H1 (cell line): Measurements from ENCODE around the gene OR51G2. TPM values are rescaled to one million over a fixed set of nuclear protein-coding genes. Genes with fewer than 3 reads are reported as not detected.

Experiments used
- CTCF ChIA-PET: fragments of 300-600 bp; sonication (Branson Sonifier 250); formaldehyde crosslinking; loops from one replicate; lab custom pipeline; 2021; ENCODE audit not compliant: partially characterized antibody; lab: Charles Lee
- POLR2A ChIA-PET: fragments of 300-600 bp; sonication (Branson Sonifier 250); formaldehyde crosslinking; loops from one replicate; lab custom pipeline; 2021; ENCODE audit warnings: inconsistent platforms; ENCODE audit not compliant: partially characterized antibody; lab: Charles Lee
- DNase-seq, 2 experiments: peaks; one replicate each; pipeline versions ENCODE4 v3.0.0 to v3.0.0-alpha.2; 2010 to 2022; ENCODE audit warnings: low spot score in 2 of 2, low read depth in 1 of 2, mixed read lengths in 1 of 2
- FAIRE-seq: peaks from 2 replicates; lab custom pipeline; 2011; peaks lifted over from hg19 to GRCh38; lab: Jason Lieb, UNC
- H2AFZ ChIP-seq: 2 replicates; pipeline ENCODE4 v1.8.1; 2012; ENCODE audit warnings: low read length, inconsistent platforms
- H2AK5ac ChIP-seq: 2 replicates; pipeline ENCODE4 v1.6.1; 2013; ENCODE audit warnings: low read depth, low read length
- H2BK120ac ChIP-seq: replicated peaks from 2 replicates; pipeline ENCODE3; 2013; ENCODE audit warnings: low read depth, low read length, inconsistent platforms
- H2BK12ac ChIP-seq: 2 replicates; pipeline ENCODE4 v1.6.1; 2013; ENCODE audit warnings: low read depth, low read length
- H2BK15ac ChIP-seq: 2 replicates; pipeline ENCODE4 v1.6.1; 2013; ENCODE audit warnings: low read length
- H2BK20ac ChIP-seq: 2 replicates; pipeline ENCODE4 v1.6.1; 2013; ENCODE audit warnings: low read length
- H2BK5ac ChIP-seq: 2 replicates; pipeline ENCODE4 v1.6.1; 2013; ENCODE audit warnings: low read depth, low read length
- H3K14ac ChIP-seq: 2 replicates; pipeline ENCODE4 v1.6.1; 2013; ENCODE audit warnings: inconsistent platforms; ENCODE audit not compliant: insufficient read length
- H3K18ac ChIP-seq: 2 replicates; pipeline ENCODE4 v1.6.1; 2013; ENCODE audit warnings: low read length; ENCODE audit errors: extremely low read depth
- H3K23ac ChIP-seq: 2 replicates; pipeline ENCODE4 v1.6.1; 2013; ENCODE audit warnings: inconsistent platforms; ENCODE audit not compliant: insufficient read length
- H3K23me2 ChIP-seq: 2 replicates; pipeline ENCODE4 v1.6.1; 2013; ENCODE audit warnings: low read depth, low read length
- H3K27ac ChIP-seq: 2 replicates; pipeline ENCODE4 v1.6.1; 2011; ENCODE audit warnings: low read depth, low read length, inconsistent platforms
- H3K27me3 ChIP-seq, 4 experiments: replicated peaks in 1 of 4; 1 replicate in 1 of 4; 2 replicates in 3 of 4; pipeline versions ENCODE4 v1.6.1 to v1.8.1; 2011 to 2013; ENCODE audit warnings: low read length in 3 of 4, mild to moderate bottlenecking in 3 of 4, inconsistent platforms in 2 of 4, mixed read lengths in 2 of 4, moderate library complexity in 1 of 4; ENCODE audit not compliant: control insufficient read depth in 3 of 4, insufficient read depth in 3 of 4; ENCODE audit errors: extremely low read depth in 1 of 4
- H3K36me3 ChIP-seq, 4 experiments: 2 replicates each; pipeline versions ENCODE4 v1.6.1 to v1.8.1; 2011 to 2013; ENCODE audit warnings: mild to moderate bottlenecking in 4 of 4, low read length in 3 of 4, moderate library complexity in 2 of 4, control low read depth in 1 of 4, inconsistent platforms in 1 of 4; ENCODE audit not compliant: insufficient read depth in 4 of 4, control insufficient read depth in 2 of 4
- H3K4ac ChIP-seq: replicated peaks from 2 replicates; pipeline ENCODE3; 2013; ENCODE audit warnings: low read length, low read depth, mixed read lengths, inconsistent platforms; ENCODE audit not compliant: insufficient read length
- H3K4me1 ChIP-seq, 4 experiments: replicated peaks in 1 of 4; 1 replicate in 1 of 4; 2 replicates in 3 of 4; pipeline versions ENCODE4 v1.6.1 to v1.8.1; 2011 to 2013; ENCODE audit warnings: low read length in 3 of 4, inconsistent platforms in 2 of 4, mixed read lengths in 1 of 4; ENCODE audit not compliant: insufficient read depth in 4 of 4, control insufficient read depth in 3 of 4
- H3K4me2 ChIP-seq, 2 experiments: 2 replicates each; pipeline versions ENCODE4 v1.6.1 to v1.8.1; 2011 to 2013; ENCODE audit warnings: low read depth in 2 of 2, low read length in 2 of 2, control low read depth in 1 of 2, inconsistent platforms in 1 of 2, mild to moderate bottlenecking in 1 of 2; ENCODE audit not compliant: insufficient read depth in 1 of 2
- H3K4me3 ChIP-seq, 4 experiments: fragments of 200-600, 300-600 bp in 1 of 4; sonication (generic), shearing (Covaris generic), sonication (Bioruptor Twin) in 1 of 4; 2 replicates each; pipeline versions ENCODE4 v1.5.1 to v1.8.1; 2011 to 2016; ENCODE audit warnings: low read length in 4 of 4, low read depth in 3 of 4, control low read depth in 2 of 4, inconsistent platforms in 2 of 4, mild to moderate bottlenecking in 2 of 4, mixed read lengths in 1 of 4, moderate library complexity in 1 of 4; ENCODE audit not compliant: insufficient read depth in 2 of 4; ENCODE audit errors: extremely low read depth in 1 of 4
- H3K56ac ChIP-seq: replicated peaks from 2 replicates; pipeline ENCODE3; 2013; ENCODE audit warnings: low read depth, mild to moderate bottlenecking, mixed read lengths, low read length, inconsistent platforms; ENCODE audit not compliant: insufficient read length
- H3K79me1 ChIP-seq: 2 replicates; pipeline ENCODE4 v1.6.1; 2013; ENCODE audit warnings: low read depth, low read length, control low read depth
- H3K79me2 ChIP-seq, 2 experiments: 2 replicates each; pipeline versions ENCODE4 v1.6.1 to v1.8.1; 2012 to 2013; ENCODE audit warnings: low read length in 2 of 2, mild to moderate bottlenecking in 2 of 2, inconsistent platforms in 1 of 2; ENCODE audit not compliant: insufficient read depth in 2 of 2, control insufficient read depth in 1 of 2
- H3K9ac ChIP-seq, 4 experiments: replicated peaks in 1 of 4; 1 replicate in 1 of 4; 2 replicates in 3 of 4; pipeline versions ENCODE4 v1.6.1 to v1.8.1; 2011 to 2013; ENCODE audit warnings: low read depth in 3 of 4, low read length in 3 of 4, control low read depth in 2 of 4, mild to moderate bottlenecking in 2 of 4, moderate library complexity in 2 of 4, inconsistent platforms in 1 of 4; ENCODE audit errors: extremely low read depth in 1 of 4
- H3K9me3 ChIP-seq, 2 experiments: 2 replicates each; pipeline versions ENCODE4 v1.6.1 to v1.8.1; 2012 to 2013; ENCODE audit warnings: mild to moderate bottlenecking in 2 of 2, moderate library complexity in 2 of 2, control low read depth in 1 of 2, inconsistent platforms in 1 of 2, low read depth in 1 of 2, low read length in 1 of 2, mixed read lengths in 1 of 2; ENCODE audit not compliant: insufficient read depth in 2 of 2
- H4K20me1 ChIP-seq, 2 experiments: replicated peaks in 1 of 2; 2 replicates each; pipeline versions ENCODE3 to v1.8.1; 2011 to 2013; ENCODE audit warnings: inconsistent platforms in 2 of 2, low read length in 2 of 2, mild to moderate bottlenecking in 1 of 2; ENCODE audit not compliant: insufficient read depth in 2 of 2, control insufficient read depth in 1 of 2
- H4K5ac ChIP-seq: 2 replicates; pipeline ENCODE4 v1.6.1; 2013; ENCODE audit warnings: low read length, low read depth, mixed read lengths, inconsistent platforms; ENCODE audit not compliant: insufficient read length
- H4K8ac ChIP-seq: 2 replicates; pipeline ENCODE4 v1.8.0; 2013; ENCODE audit warnings: mild to moderate bottlenecking, moderate library complexity, low read length, inconsistent platforms; ENCODE audit not compliant: insufficient read depth; ENCODE audit errors: extremely low read depth
- H4K91ac ChIP-seq: replicated peaks from 2 replicates; pipeline ENCODE3; 2013; ENCODE audit warnings: low read length, mixed read lengths, inconsistent platforms; ENCODE audit not compliant: insufficient read length
- ASH2L ChIP-seq: fragments of 200-600, 300-600 bp; sonication (generic); IDR thresholded peaks from one replicate; pipeline ENCODE4 v1.7.1; 2017; ENCODE audit warnings: low read length
- EZH2 ChIP-seq: fragments of 200-600 bp; sonication (generic); IDR thresholded peaks from 2 replicates; pipeline ENCODE4 v1.7.1; 2012; ENCODE audit warnings: low read depth, mild to moderate bottlenecking, moderate library complexity, low read length, inconsistent platforms; ENCODE audit not compliant: severe bottlenecking
- GABPA ChIP-seq: IDR thresholded peaks from 2 replicates; pipeline ENCODE4 v1.6.1; 2011; ENCODE audit warnings: mild to moderate bottlenecking, low read length, moderate library complexity, borderline replicate concordance; ENCODE audit not compliant: insufficient read depth
- RFX5 ChIP-seq: IDR thresholded peaks from 2 replicates; pipeline ENCODE4 v1.6.1; 2011; ENCODE audit warnings: low read depth, low read length, improper control_type of control experiment, borderline replicate concordance
- TEAD4 ChIP-seq: IDR thresholded peaks from 2 replicates; pipeline ENCODE4 v1.6.1; 2012; ENCODE audit warnings: low read depth, low read length, inconsistent platforms, mixed read lengths
- USF2 ChIP-seq: IDR thresholded peaks from 2 replicates; pipeline ENCODE4 v1.6.1; 2011; ENCODE audit warnings: low read length, improper control_type of control experiment
- ZNF274 ChIP-seq: IDR thresholded peaks from 2 replicates; pipeline ENCODE4 v1.7.0; 2012; ENCODE audit warnings: low read length, borderline replicate concordance; ENCODE audit errors: extremely low read depth
- polyA plus RNA-seq, 7 experiments: library from polyadenylated mRNA; depleted of rRNA in 3 of 7; stranded (reverse) in 5 of 7; unstranded in 2 of 7; fragments of >200 nt in 5 of 7; fragments of 200-250 nt in 2 of 7; gene quantifications; 1 replicate in 5 of 7; 2 replicates in 1 of 7; 4 replicates in 1 of 7; pipeline versions ENCODE4 v1.2.1 to v1.2.3, GENCODE V29; 2011 to 2013; ENCODE audit warnings: missing spikeins in 2 of 7, mixed read lengths in 2 of 7
- total RNA-seq: library from RNA; stranded (reverse); fragmentation: NEBNext Ultra II Directional; extraction: Animal tissue kit (Norgen Biotek cat#: 25700); gene quantifications from 2 replicates; pipeline ENCODE4 v1.2.1, GENCODE V29; 2021

The OR51G2 gene
- total and polyA plus RNA-seq, 2 of the 8 experiments (the other 6 are each of a cell fraction or from before 2014, with no cell fraction given): not detected

- H3K9ac ChIP-seq: no peak within 1 kb of the TSS
- no peak within 1 kb of the TSS for H2BK12ac ChIP-seq
- H4K20me1 ChIP-seq: no peaks in the 10 kb centered on the region
- H3K36me3 ChIP-seq: no peaks in the 10 kb centered on the region
- H2BK120ac ChIP-seq: no peak within 1 kb of the TSS
- H3K18ac ChIP-seq: no peak within 1 kb of the TSS
- H3K79me1 ChIP-seq: no peaks in the 10 kb centered on the region
- no peak within 1 kb of the TSS for H3K56ac ChIP-seq
- no peak within 1 kb of the TSS for H2BK5ac ChIP-seq
- no peak for DNase-seq
- TF ChIP-seq TEAD4: no peak
- no peak for TF ChIP-seq USF2
- no peak for TF ChIP-seq GABPA
- TF ChIP-seq ZNF274: no peak
- no peak for TF ChIP-seq RFX5
- TF ChIP-seq ASH2L: no peak
- no peak for TF ChIP-seq EZH2
- FAIRE-seq: no peak
- H2AFZ ChIP-seq: no peak within 1 kb of the TSS
- H3K4me2 ChIP-seq: no peak within 1 kb of the TSS
- no peaks in the 10 kb centered on the region for H3K27me3 ChIP-seq
- no peaks in the 10 kb centered on the region for H3K9me3 ChIP-seq
- H3K79me2 ChIP-seq: no peaks in the 10 kb centered on the region
- no peak within 1 kb of the TSS for H2AK5ac ChIP-seq
- ChIA-PET POLR2A (no interaction called here), CTCF (no interaction called here)
- H4K8ac ChIP-seq: no peak within 1 kb of the TSS
- H3K4me3 ChIP-seq: no peak within 1 kb of the TSS
- H4K5ac ChIP-seq: no peak within 1 kb of the TSS
- H3K4me1 ChIP-seq: no peaks in the 10 kb centered on the region
- no peak within 1 kb of the TSS for H3K4ac ChIP-seq
- H2BK20ac ChIP-seq: no peak within 1 kb of the TSS
- no peak within 1 kb of the TSS for H2BK15ac ChIP-seq
- H3K14ac ChIP-seq: no peak within 1 kb of the TSS
- H3K27ac ChIP-seq: no peak within 1 kb of the TSS
- no peaks in the 10 kb centered on the region for H3K23me2 ChIP-seq
- H4K91ac ChIP-seq: no peak within 1 kb of the TSS
- H3K23ac ChIP-seq: no peak within 1 kb of the TSS
Observed at GRCh38 chr11:4903484-4903883, 15.7 kb downstream of the OR51G2 start, which contains the start of gene OR51A7. TSS of gene OR51A7 (plus strand) at chr11:4903783. CDS start at chr11:4907370, 3,587 bp downstream.
